Transverse colon (tissue), 4 donors: ENCODE results near the gene TAPT1. TPM values are rescaled to one million over a fixed set of nuclear protein-coding genes. Genes with fewer than 3 reads are reported as not detected.

ENCODE experiments used
- DNase-seq: peaks from one replicate; pipeline ENCODE4 v3.0.0-alpha.2; 2019
- H3K27ac ChIP-seq, 4 donors: fragments of 200-600 bp; sonication (generic); 2 replicates each; pipeline ENCODE4 v1.5.1; 2016 to 2018; ENCODE audit warnings: inconsistent platforms in 4 of 4
- H3K27me3 ChIP-seq: fragments of 200-600 bp; sonication (generic); 2 replicates; pipeline ENCODE4 v1.5.1; 2017; ENCODE audit warnings: inconsistent platforms
- H3K36me3 ChIP-seq, 4 donors: fragments of 200-600 bp; sonication (generic); 2 replicates each; pipeline ENCODE4 v1.5.1; 2017 to 2019; ENCODE audit warnings: inconsistent platforms in 4 of 4
- H3K4me1 ChIP-seq, 4 donors: fragments of 200-600 bp; sonication (generic); 2 replicates each; pipeline ENCODE4 v1.5.1; 2017 to 2020; ENCODE audit warnings: inconsistent platforms in 4 of 4
- H3K4me3 ChIP-seq, 4 donors: fragments of 200-600 bp; sonication (generic); 1 replicate in 1 of 4; 2 replicates in 3 of 4; pipeline versions ENCODE4 v1.5.1 to v1.6.1; 2017 to 2019; ENCODE audit warnings: inconsistent platforms in 4 of 4
- H3K9me3 ChIP-seq, 2 donors: fragments of 200-600 bp; sonication (generic); 2 replicates each; pipeline ENCODE4 v1.5.1; 2017 to 2019; ENCODE audit warnings: inconsistent platforms in 2 of 2
- EP300 ChIP-seq: sonication (generic); formaldehyde crosslinking; IDR thresholded peaks from one replicate; pipeline ENCODE4 v1.6.1; 2017; ENCODE audit warnings: antibody characterized with exemption, low read depth
- POLR2A ChIP-seq: fragments of 450-650 bp; IDR thresholded peaks from one replicate; pipeline ENCODE4 v1.6.1; 2016; ENCODE audit warnings: antibody characterized with exemption, mild to moderate bottlenecking, moderate library complexity
- POLR2AphosphoS5 ChIP-seq, 3 donors: sonication (generic); formaldehyde crosslinking; IDR thresholded peaks; one replicate each; pipeline ENCODE4 v1.6.1; 2016; ENCODE audit warnings: antibody characterized with exemption in 3 of 3
- WGBS, 2 donors: methylation state at CpG; one replicate each; pipeline ENCODE4 v1.1.5; 2018; ENCODE audit warnings: low coverage in 1 of 2; 5-methylcytosine and 5-hydroxymethylcytosine counted together
- in situ Hi-C, 4 donors: fragments of 200-750 bp; cut with MboI; loops; one replicate each; pipeline versions ENCODE4 v1.15.0 to v1.15.1; 2017; ENCODE audit warnings: low sequenced_read_pairs in 3 of 4, low pct_ligation_motif_present in 1 of 4, low pct_unique_long_range_greater_than_20kb in 1 of 4
- intact Hi-C: fragments of 100-400 bp; cut with DNase I; formaldehyde crosslinking; loops from one replicate; pipeline ENCODE4 v1.15.1; 2023; ENCODE audit warnings: low total_unique reads
- small RNA-seq, 4 donors: library from RNA; depleted of rRNA; stranded (forward); fragments of <200 nt; gene quantifications; one replicate each; pipeline ENCODE3, GENCODE V24; 2016
- total RNA-seq, 4 donors: library from RNA; depleted of rRNA; stranded (reverse); fragments of >200 nt; gene quantifications; one replicate each; pipeline ENCODE4 v1.1.0, GENCODE V29; 2016
- TF ChIP-seq, protein P1 (sequence below), 5 experiments: fragments of 200-600 bp in 3 of 5; fragments of 450-650 bp in 2 of 5; sonication (generic) in 3 of 5; IDR thresholded peaks; 1 replicate in 2 of 5; 2 replicates in 3 of 5; pipeline ENCODE4 v1.5.1; 2016 to 2017; ENCODE audit warnings: antibody characterized with exemption in 5 of 5, inconsistent platforms in 3 of 5, mild to moderate bottlenecking in 2 of 5, moderate library complexity in 1 of 5

Gene TAPT1
- total RNA-seq, 4 donors from 2014 or later = 21.5 to 54.6 (median 29.8) TPM

- no peaks in the 10 kb centered on the region for H3K4me1 ChIP-seq
These were observed 115.5 kb downstream of the TAPT1 start for GRCh38 chr4:16110661-16111290.

More at GRCh38 chr4:16110661-16111290, 115.5 kb downstream of the TAPT1 start:
- Histone ChIP-seq H3K27me3 (no peaks in the 10 kb centered on the region), H3K9me3 (no peaks in the 10 kb centered on the region), H3K36me3 (no peaks in the 10 kb centered on the region), H3K4me3 (no peak overlapping the region), H3K27ac (no peak overlapping the region)
- 76 to 78% methylated on average over 3 of the region's 3 CpGs for WGBS, 2 donors
- no peak for TF ChIP-seq EP300
- TF ChIP-seq POLR2A = no peak
- no peak for TF ChIP-seq POLR2AphosphoS5 (IDR thresholded peaks at IDR 0.05)
- TF ChIP-seq, protein P1, sequence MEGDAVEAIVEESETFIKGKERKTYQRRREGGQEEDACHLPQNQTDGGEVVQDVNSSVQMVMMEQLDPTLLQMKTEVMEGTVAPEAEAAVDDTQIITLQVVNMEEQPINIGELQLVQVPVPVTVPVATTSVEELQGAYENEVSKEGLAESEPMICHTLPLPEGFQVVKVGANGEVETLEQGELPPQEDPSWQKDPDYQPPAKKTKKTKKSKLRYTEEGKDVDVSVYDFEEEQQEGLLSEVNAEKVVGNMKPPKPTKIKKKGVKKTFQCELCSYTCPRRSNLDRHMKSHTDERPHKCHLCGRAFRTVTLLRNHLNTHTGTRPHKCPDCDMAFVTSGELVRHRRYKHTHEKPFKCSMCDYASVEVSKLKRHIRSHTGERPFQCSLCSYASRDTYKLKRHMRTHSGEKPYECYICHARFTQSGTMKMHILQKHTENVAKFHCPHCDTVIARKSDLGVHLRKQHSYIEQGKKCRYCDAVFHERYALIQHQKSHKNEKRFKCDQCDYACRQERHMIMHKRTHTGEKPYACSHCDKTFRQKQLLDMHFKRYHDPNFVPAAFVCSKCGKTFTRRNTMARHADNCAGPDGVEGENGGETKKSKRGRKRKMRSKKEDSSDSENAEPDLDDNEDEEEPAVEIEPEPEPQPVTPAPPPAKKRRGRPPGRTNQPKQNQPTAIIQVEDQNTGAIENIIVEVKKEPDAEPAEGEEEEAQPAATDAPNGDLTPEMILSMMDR (IDR thresholded peaks at IDR 0.05) = no peak
- in situ Hi-C loops (no loop called here), intact Hi-C loops (no loop called here)
- DNase-seq = no peak

Small RNA genes lying within 50 kb of the gene (small RNA-seq; reads per million reads assigned to genes)
- 0 reads per million in 4 donors for gene RPS21P4

Other genes with a start within 250 kb of the TAPT1 start
- 100 to 1,000 TPM in 3 of 4 donors, 10 to 100 TPM in 1; 35.2 to 236 (median 170) TPM for gene PROM1, start 142.4 kb downstream of the TAPT1 start, total RNA-seq